ENCODE results near the gene PARD6B.
"Not testable (repeated sequence)": the region's sequence is repeated elsewhere in the genome, so short reads cannot be mapped to it uniquely, and the experiment has no call there.

PARD6B gene

GRCh38 chr20:50731055-50731929 is at the start of gene PARD6B:
PARD6B (plus strand) TSS chr20:50731580; CDS start chr20:50731787, 207 bp downstream.
- DNase-seq: peak; percentile 92

- DNase-seq: no peak
These were observed 49.3 kb upstream of the PARD6B start for GRCh38 chr20:50682065-50682464.

GRCh38 chr20:50682947-50683530 is 48.3 kb upstream of the PARD6B start:
- DNase-seq: no peak

GRCh38 chr20:50683570-50683969 is 47.8 kb upstream of the PARD6B start:
- DNase-seq: no peak

- no peak for DNase-seq
These were observed 44.6 kb upstream of the PARD6B start for GRCh38 chr20:50686821-50687220.

- DNase-seq: no peak
These were observed 43.0 kb upstream of the PARD6B start for GRCh38 chr20:50688256-50688975.

- DNase-seq: no peak
These were observed 41.3 kb upstream of the PARD6B start for GRCh38 chr20:50689864-50690649.

GRCh38 chr20:50690650-50691572 is 40.5 kb upstream of the PARD6B start, which contains the start of gene RIPOR3:
RIPOR3 (minus strand) TSS chr20:50691542; CDS start chr20:50691128, 414 bp downstream.
- no peak for DNase-seq

- DNase-seq: no peak
These were observed 39.5 kb upstream of the PARD6B start for GRCh38 chr20:50691573-50692551.

GRCh38 chr20:50692552-50692933 is 38.8 kb upstream of the PARD6B start:
- no peak for DNase-seq

GRCh38 chr20:50693001-50693400 is 38.4 kb upstream of the PARD6B start:
- no peak for DNase-seq

- DNase-seq: no peak
These were observed 36.8 kb upstream of the PARD6B start for GRCh38 chr20:50694379-50695134.

- no peak for DNase-seq
These were observed 36.1 kb upstream of the PARD6B start for GRCh38 chr20:50695135-50695872.

GRCh38 chr20:50698255-50698654 is 33.1 kb upstream of the PARD6B start:
- DNase-seq: not testable (repeated sequence)

- no peak for DNase-seq
These were observed 31.7 kb upstream of the PARD6B start for GRCh38 chr20:50699688-50700087.

GRCh38 chr20:50701041-50701963 is 30.1 kb upstream of the PARD6B start:
- no peak for DNase-seq

- DNase-seq: not testable (repeated sequence)
These were observed 27.5 kb upstream of the PARD6B start for GRCh38 chr20:50703651-50704438.

Measured in NCI-H1694 treated with DMSO at 0.1 percent for 48 hours (cell line).